CD14-positive monocyte (primary cell): ENCODE measurements around the gene FXYD3. TPM values are rescaled to one million over a fixed set of nuclear protein-coding genes. Genes with fewer than 3 reads are reported as not detected.

Experiments used
- DNase-seq, 3 donors: peaks; one replicate each; pipeline ENCODE4 v3.0.0-alpha.2; 2011 to 2022
- H2AFZ ChIP-seq: 2 replicates; pipeline ENCODE4 v1.6.0; 2012; ENCODE audit warnings: mild to moderate bottlenecking, low read depth, low read length, inconsistent platforms; ENCODE audit not compliant: insufficient read depth, poor library complexity, severe bottlenecking
- H3K27ac ChIP-seq, 2 donors: 1 replicate in 1 of 2; 2 replicates in 1 of 2; pipeline ENCODE4 v1.5.1; 2012 to 2013; ENCODE audit warnings: low read length in 2 of 2, control low read depth in 1 of 2, inconsistent platforms in 1 of 2, low read depth in 1 of 2, mild to moderate bottlenecking in 1 of 2
- H3K27me3 ChIP-seq, 2 donors: one replicate each; pipeline versions ENCODE4 v1.6.0 to v1.6.1; 2011 to 2013; ENCODE audit warnings: low read length in 2 of 2; ENCODE audit not compliant: control insufficient read depth in 2 of 2, insufficient read depth in 2 of 2
- H3K36me3 ChIP-seq, 2 donors: replicated peaks in 1 of 2; 1 replicate in 1 of 2; 2 replicates in 1 of 2; pipeline versions ENCODE4 v1.5.1 to v1.6.1; 2012 to 2013; ENCODE audit warnings: low read length in 2 of 2, control low read depth in 1 of 2, inconsistent platforms in 1 of 2, mild to moderate bottlenecking in 1 of 2; ENCODE audit not compliant: insufficient read depth in 2 of 2, control insufficient read depth in 1 of 2
- H3K4me1 ChIP-seq, 2 donors: 1 replicate in 1 of 2; 2 replicates in 1 of 2; pipeline versions ENCODE4 v1.5.1 to v1.6.1; 2012 to 2013; ENCODE audit warnings: low read length in 2 of 2, control low read depth in 1 of 2, inconsistent platforms in 1 of 2, mild to moderate bottlenecking in 1 of 2, moderate library complexity in 1 of 2; ENCODE audit not compliant: insufficient read depth in 2 of 2, control insufficient read depth in 1 of 2
- H3K4me2 ChIP-seq: replicated peaks from 2 replicates; pipeline ENCODE3; 2012; ENCODE audit warnings: low read length, moderate library complexity, mild to moderate bottlenecking; ENCODE audit not compliant: poor library complexity, severe bottlenecking; ENCODE audit errors: extremely low read depth
- H3K4me3 ChIP-seq, 3 experiments: fragments of 200-600 bp in 1 of 3; sonication (generic) in 1 of 3; replicated peaks in 1 of 3; 1 replicate in 2 of 3; 2 replicates in 1 of 3; pipeline ENCODE4 v1.5.1; 2011 to 2013; ENCODE audit warnings: low read length in 3 of 3, mild to moderate bottlenecking in 3 of 3, control low read depth in 2 of 3, low read depth in 2 of 3, inconsistent platforms in 1 of 3, moderate library complexity in 1 of 3
- H3K79me2 ChIP-seq: 2 replicates; pipeline ENCODE4 v1.6.0; 2012; ENCODE audit warnings: mild to moderate bottlenecking, control low read depth, inconsistent platforms, low read length, moderate library complexity; ENCODE audit not compliant: insufficient read depth
- H3K9ac ChIP-seq: 2 replicates; pipeline ENCODE4 v1.6.0; 2017; ENCODE audit warnings: low read length, mild to moderate bottlenecking; ENCODE audit not compliant: insufficient read depth, poor library complexity, severe bottlenecking
- H3K9me3 ChIP-seq, 2 donors: replicated peaks in 1 of 2; 1 replicate in 1 of 2; 2 replicates in 1 of 2; pipeline versions ENCODE4 v1.5.1 to v1.6.1; 2012 to 2013; ENCODE audit warnings: low read length in 2 of 2, control low read depth in 1 of 2; ENCODE audit not compliant: control insufficient read depth in 1 of 2, insufficient read depth in 1 of 2
- H4K20me1 ChIP-seq: 2 replicates; pipeline ENCODE4 v1.6.0; 2012; ENCODE audit warnings: mild to moderate bottlenecking, low read length, control low read depth, moderate library complexity; ENCODE audit not compliant: insufficient read depth
- H3K27ac Mint-ChIP-seq, 7 donors: one replicate each; pipeline ENCODE4 v1.8.0; 2020; ENCODE audit warnings: mild to moderate bottlenecking in 7 of 7, mixed read lengths in 7 of 7, moderate library complexity in 6 of 7, inconsistent platforms in 2 of 7
- H3K27me3 Mint-ChIP-seq, 3 donors: one replicate each; pipeline ENCODE4 v1.8.0; 2021 to 2022; ENCODE audit warnings: low read depth in 3 of 3, mild to moderate bottlenecking in 3 of 3, mixed read lengths in 3 of 3, moderate library complexity in 3 of 3, inconsistent platforms in 1 of 3
- H3K36me3 Mint-ChIP-seq, 2 donors: one replicate each; pipeline ENCODE4 v1.8.0; 2020; ENCODE audit warnings: mixed read lengths in 2 of 2, inconsistent platforms in 1 of 2, mild to moderate bottlenecking in 1 of 2
- H3K4me1 Mint-ChIP-seq: one replicate; pipeline ENCODE4 v1.8.0; 2020; ENCODE audit warnings: mild to moderate bottlenecking, mixed read lengths
- H3K4me3 Mint-ChIP-seq, 2 donors: one replicate each; pipeline ENCODE4 v1.8.0; 2020; ENCODE audit warnings: mild to moderate bottlenecking in 2 of 2, mixed read lengths in 2 of 2, moderate library complexity in 1 of 2
- H3K9me3 Mint-ChIP-seq, 7 donors: one replicate each; pipeline ENCODE4 v1.8.0; 2020 to 2022; ENCODE audit warnings: mixed read lengths in 7 of 7, mild to moderate bottlenecking in 6 of 7, moderate library complexity in 6 of 7, inconsistent platforms in 2 of 7
- WGBS: methylation state at CpG from one replicate; pipeline ENCODE4 v1.1.5; 2013; ENCODE audit warnings: missing lambda C conversion rate; ENCODE audit not compliant: insufficient coverage; 5-methylcytosine and 5-hydroxymethylcytosine counted together
- intact Hi-C, 2 donors: fragments of 100-400 bp; cut with micrococcal nuclease; formaldehyde crosslinking; loops; one replicate each; pipeline versions ENCODE4 v1.15.0 to v1.15.1; 2023
- polyA plus RNA-seq, 3 donors: library from polyadenylated mRNA; depleted of rRNA in 1 of 3; unstranded in 2 of 3; stranded (reverse) in 1 of 3; fragments of 300-500 nt in 2 of 3; fragments of >200 nt in 1 of 3; fragmentation: Illumina TruSeq in 2 of 3; gene quantifications; 1 replicate in 2 of 3; 2 replicates in 1 of 3; pipeline ENCODE4 v1.2.3, GENCODE V29; 2012 to 2021
- TF ChIP-seq, protein P1 (sequence below): fragments of 200-600 bp; IDR thresholded peaks from one replicate; pipeline ENCODE4 v1.8.0; 2022; ENCODE audit warnings: antibody characterized with exemption, mild to moderate bottlenecking

Gene FXYD3
- polyA plus RNA-seq, 3 donors, result not detected

GRCh38 chr19:35074426-35075201 is 41.0 kb upstream of the FXYD3 start:
- H3K27ac Mint-ChIP-seq, result no peak overlapping the region
- no peaks in the 10 kb centered on the region for H3K4me1 Mint-ChIP-seq

GRCh38 chr19:35075202-35076025 is 40.2 kb upstream of the FXYD3 start:
- H3K36me3 Mint-ChIP-seq, result no peaks in the 10 kb centered on the region
- no peak overlapping the region for H2AFZ ChIP-seq
- H3K4me1 ChIP-seq, result no peaks in the 10 kb centered on the region
- H3K27me3 Mint-ChIP-seq, result peaks cover 3 to 8% (median 7%) of the 10 kb centered on the region in 3 donors
- H3K9me3 Mint-ChIP-seq, result peaks cover 3 to 5% (median 4%) of the 10 kb centered on the region in 7 donors
- no peaks in the 10 kb centered on the region for H4K20me1 ChIP-seq
- H3K4me3 Mint-ChIP-seq, result no peak overlapping the region
- intact Hi-C loops, result no loop called here
- TF ChIP-seq, protein P1, sequence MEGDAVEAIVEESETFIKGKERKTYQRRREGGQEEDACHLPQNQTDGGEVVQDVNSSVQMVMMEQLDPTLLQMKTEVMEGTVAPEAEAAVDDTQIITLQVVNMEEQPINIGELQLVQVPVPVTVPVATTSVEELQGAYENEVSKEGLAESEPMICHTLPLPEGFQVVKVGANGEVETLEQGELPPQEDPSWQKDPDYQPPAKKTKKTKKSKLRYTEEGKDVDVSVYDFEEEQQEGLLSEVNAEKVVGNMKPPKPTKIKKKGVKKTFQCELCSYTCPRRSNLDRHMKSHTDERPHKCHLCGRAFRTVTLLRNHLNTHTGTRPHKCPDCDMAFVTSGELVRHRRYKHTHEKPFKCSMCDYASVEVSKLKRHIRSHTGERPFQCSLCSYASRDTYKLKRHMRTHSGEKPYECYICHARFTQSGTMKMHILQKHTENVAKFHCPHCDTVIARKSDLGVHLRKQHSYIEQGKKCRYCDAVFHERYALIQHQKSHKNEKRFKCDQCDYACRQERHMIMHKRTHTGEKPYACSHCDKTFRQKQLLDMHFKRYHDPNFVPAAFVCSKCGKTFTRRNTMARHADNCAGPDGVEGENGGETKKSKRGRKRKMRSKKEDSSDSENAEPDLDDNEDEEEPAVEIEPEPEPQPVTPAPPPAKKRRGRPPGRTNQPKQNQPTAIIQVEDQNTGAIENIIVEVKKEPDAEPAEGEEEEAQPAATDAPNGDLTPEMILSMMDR, result no peak
- H3K27ac Mint-ChIP-seq, result no peak overlapping the region
- 97% methylated on average over 16 of the region's 21 CpGs for WGBS
- H3K4me1 Mint-ChIP-seq, result no peaks in the 10 kb centered on the region
- H3K9me3 ChIP-seq, result peaks cover 4% of the 10 kb centered on the region in 2 donors
- DNase-seq, result no peak
- no peak overlapping the region for H3K4me3 ChIP-seq
- no peaks in the 10 kb centered on the region for H3K79me2 ChIP-seq
- no peaks in the 10 kb centered on the region for H3K27me3 ChIP-seq
- no peak overlapping the region for H3K9ac ChIP-seq
- H3K36me3 ChIP-seq, result no peaks in the 10 kb centered on the region
- H3K27ac ChIP-seq, result no peak overlapping the region
- H3K4me2 ChIP-seq, result no peak overlapping the region

More at GRCh38 chr19:35074426-35075201, 41.0 kb upstream of the FXYD3 start:
- H3K4me1 ChIP-seq, result no peaks in the 10 kb centered on the region
- no peak overlapping the region for H3K9ac ChIP-seq
- DNase-seq, result no peak
- peaks cover 5 to 8% (median 6%) of the 10 kb centered on the region in 3 donors for H3K27me3 Mint-ChIP-seq
- no peak overlapping the region for H3K27ac ChIP-seq
- H2AFZ ChIP-seq, result no peak overlapping the region
- no peaks in the 10 kb centered on the region for H3K36me3 Mint-ChIP-seq
- H3K4me3 Mint-ChIP-seq, result no peak overlapping the region
- no peaks in the 10 kb centered on the region for H4K20me1 ChIP-seq
- no peaks in the 10 kb centered on the region for H3K27me3 ChIP-seq
- no peaks in the 10 kb centered on the region for H3K79me2 ChIP-seq
- no peak overlapping the region for H3K4me2 ChIP-seq
- no peak overlapping the region for H3K4me3 ChIP-seq
- peaks cover 4 to 10% (median 9%) of the 10 kb centered on the region in 7 donors for H3K9me3 Mint-ChIP-seq
- H3K9me3 ChIP-seq, result peaks cover 7 to 9% of the 10 kb centered on the region in 2 donors
- TF ChIP-seq, protein P1, result no peak
- intact Hi-C loops, result no loop called here
- H3K36me3 ChIP-seq, result no peaks in the 10 kb centered on the region
- 94% methylated on average over 20 of the region's 21 CpGs for WGBS
